Heart right ventricle (tissue), 16 donors: ENCODE results near the gene NID2. TPM values are rescaled to one million over a fixed set of nuclear protein-coding genes. Genes with fewer than 3 reads are reported as not detected.

ENCODE experiments used
- ATAC-seq, 8 donors: fragments of 200-7000 bp; cut with Tn5 transposase; one replicate each; pipeline ENCODE4 v1.9.1; 2020; ENCODE audit warnings: mild to moderate bottlenecking in 8 of 8, moderate library complexity in 8 of 8, moderate number of reproducible peaks in 1 of 8
- DNase-seq, 2 donors: peaks; one replicate each; pipeline ENCODE4 v3.0.0-alpha.2; 2020
- H3K27ac ChIP-seq, 10 donors: fragments of 200-600 bp; sonication (generic) in 2 of 10; one replicate each; pipeline versions ENCODE4 v1.5.0 to v1.8.0; 2020 to 2022; ENCODE audit warnings: mild to moderate bottlenecking in 3 of 10
- H3K27me3 ChIP-seq, 7 donors: fragments of 200-600 bp; one replicate each; pipeline ENCODE4 v1.8.0; 2021 to 2022; ENCODE audit warnings: mild to moderate bottlenecking in 2 of 7
- H3K36me3 ChIP-seq, 9 donors: fragments of 200-600 bp; sonication (generic) in 1 of 9; one replicate each; pipeline versions ENCODE4 v1.5.0 to v1.8.0; 2020 to 2022; ENCODE audit warnings: mild to moderate bottlenecking in 2 of 9
- H3K4me1 ChIP-seq, 9 donors: fragments of 200-600 bp; sonication (generic) in 1 of 9; one replicate each; pipeline versions ENCODE4 v1.5.0 to v1.8.0; 2020 to 2022; ENCODE audit warnings: mild to moderate bottlenecking in 4 of 9
- H3K4me3 ChIP-seq, 10 donors: fragments of 200-600 bp; sonication (generic) in 2 of 10; one replicate each; pipeline versions ENCODE4 v1.5.0 to v1.8.0; 2020 to 2022; ENCODE audit warnings: mild to moderate bottlenecking in 7 of 10, moderate library complexity in 2 of 10
- H3K9me3 ChIP-seq, 11 donors: fragments of 200-600 bp in 10 of 11; sonication (generic) in 2 of 11; one replicate each; pipeline versions ENCODE4 v1.5.0 to v1.8.0; 2013 to 2022; ENCODE audit warnings: mild to moderate bottlenecking in 2 of 11, control low read depth in 1 of 11, moderate library complexity in 1 of 11
- WGBS, 2 donors: extraction: QIAGEN DNeasy Blood & Tissue Kit; methylation state at CpG; one replicate each; pipeline ENCODE4 v1.1.7; 2013; ENCODE audit warnings: inconsistent platforms in 1 of 2; 5-methylcytosine and 5-hydroxymethylcytosine counted together
- intact Hi-C, 10 donors: fragments of 100-400 bp; cut with DNase I; formaldehyde crosslinking; loops; one replicate each; pipeline versions ENCODE4 v1.11.1 to v1.14.2; 2022
- polyA plus RNA-seq, 2 donors: library from polyadenylated mRNA; stranded (reverse); fragments of 200-250 nt; gene quantifications; one replicate each; pipeline ENCODE4 v1.2.3, GENCODE V29; 2013
- total RNA-seq, 10 donors: library from RNA; stranded (reverse); fragmentation: NEBNext Ultra II Directional in 3 of 10; extraction: Animal tissue kit (Norgen Biotek cat#: 25700) in 3 of 10; gene quantifications; one replicate each; pipeline versions ENCODE4 v1.2.1 to v1.2.4, GENCODE V29; 2021 to 2023
- TF ChIP-seq, protein P1 (sequence below), 9 donors: fragments of 200-600 bp; sonication (generic) in 2 of 9; IDR thresholded peaks; one replicate each; pipeline versions ENCODE4 v1.5.0 to v1.8.0; 2021 to 2022; ENCODE audit warnings: antibody characterized with exemption in 9 of 9, mild to moderate bottlenecking in 5 of 9, moderate library complexity in 1 of 9
- donor health status: Arrhythmogenic right ventricular cardiomyopathy.
- donor health status: ischemic (EF 13 %, LVEDD 7.1; RV severe dilation, severe dysfunction).
- donor health status: healthy with polysubstance abuse.
- donor health status: DM: no; HTN: yes; CAD: no.
- donor health status: DM: no; HTN: no; CAD: no.
- donor health status: ischemic (EF 25% LVEDD 6.9; RV normal size, moderate dysfunction).
- donor health status: ischemic (EF 25% LVEDD 5.7; RV mildly dilated, moderate dysfunction).
- donor health status: healthy.
- donor health status: DM: yes; HTN: yes; CAD: no.
- donor health status: Ischemic cardiomyopathy.
- donor health status: ischemic (EF 35%, LVEDD 5.7; RV mildly dilated, moderate dysfunction).
- donor health status: nonischemic (EF 11% LVEDD 7.7; RV severe dilation, severe dysfunction).
- donor health status: DM: yes; HTN: yes; CAD: no.
- donor health status: PGD.
- donor health status: ischemic (EF 29% LVEDD 5.4; RV normal size, mild dysfunction).
- donor health status: nonischemic (EF 23%, LVEDD 6.1; RV moderate dilation, normal function).

The NID2 gene
- total and polyA plus RNA-seq, 12 donors = 15.1 to 66.0 (median 36.5) TPM

DNA sequence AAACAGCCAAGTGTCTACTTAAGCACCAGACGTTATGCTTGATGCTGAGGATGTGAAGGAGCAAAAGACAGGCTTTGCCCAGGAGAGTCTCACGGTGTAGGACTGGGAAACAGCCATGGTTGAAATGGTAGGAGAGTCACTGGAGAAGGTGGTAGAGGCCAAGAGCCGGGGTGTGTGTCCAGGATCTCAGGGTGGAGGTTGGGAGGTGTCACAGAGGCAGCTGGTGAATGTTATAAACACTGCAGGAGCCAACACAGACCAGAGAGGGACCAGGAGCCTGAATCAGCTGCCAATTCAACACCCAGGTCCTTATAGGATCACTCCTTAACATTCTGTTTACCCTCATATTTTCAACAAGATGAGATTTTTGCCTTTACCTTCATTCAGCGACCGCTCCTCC is 7.5 kb downstream of the NID2 start:
- peaks cover 16 to 77% (median 60%) of the 10 kb centered on the region in 9 donors for H3K4me1 ChIP-seq
- peaks cover 0 to 1% (median 0%) of the 10 kb centered on the region in 7 donors for H3K27me3 ChIP-seq
- DNase-seq = peak; percentile 51 to 75
- H3K36me3 ChIP-seq = peaks cover 0 to 43% (median 0%) of the 10 kb centered on the region in 9 donors
- WGBS, 2 donors = 35 to 48% methylated on average over 5 of the region's 5 CpGs
- no peaks in the 10 kb centered on the region for H3K9me3 ChIP-seq
- TF ChIP-seq, protein P1, sequence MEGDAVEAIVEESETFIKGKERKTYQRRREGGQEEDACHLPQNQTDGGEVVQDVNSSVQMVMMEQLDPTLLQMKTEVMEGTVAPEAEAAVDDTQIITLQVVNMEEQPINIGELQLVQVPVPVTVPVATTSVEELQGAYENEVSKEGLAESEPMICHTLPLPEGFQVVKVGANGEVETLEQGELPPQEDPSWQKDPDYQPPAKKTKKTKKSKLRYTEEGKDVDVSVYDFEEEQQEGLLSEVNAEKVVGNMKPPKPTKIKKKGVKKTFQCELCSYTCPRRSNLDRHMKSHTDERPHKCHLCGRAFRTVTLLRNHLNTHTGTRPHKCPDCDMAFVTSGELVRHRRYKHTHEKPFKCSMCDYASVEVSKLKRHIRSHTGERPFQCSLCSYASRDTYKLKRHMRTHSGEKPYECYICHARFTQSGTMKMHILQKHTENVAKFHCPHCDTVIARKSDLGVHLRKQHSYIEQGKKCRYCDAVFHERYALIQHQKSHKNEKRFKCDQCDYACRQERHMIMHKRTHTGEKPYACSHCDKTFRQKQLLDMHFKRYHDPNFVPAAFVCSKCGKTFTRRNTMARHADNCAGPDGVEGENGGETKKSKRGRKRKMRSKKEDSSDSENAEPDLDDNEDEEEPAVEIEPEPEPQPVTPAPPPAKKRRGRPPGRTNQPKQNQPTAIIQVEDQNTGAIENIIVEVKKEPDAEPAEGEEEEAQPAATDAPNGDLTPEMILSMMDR (IDR thresholded peaks at IDR 0.05) = no peak
- H3K4me3 ChIP-seq = no peak overlapping the region
- peak; percentile 84 to 95 (median 94) for ATAC-seq
- intact Hi-C loops = loop anchor here in 2 of 10 donors (10.0 kb wide), 2 partner anchors 47 to 67 kb away; no protein-coding TSS in a partner anchor
- H3K27ac ChIP-seq = peak overlapping the region; percentile 11 to 72 (median 62)

DNA sequence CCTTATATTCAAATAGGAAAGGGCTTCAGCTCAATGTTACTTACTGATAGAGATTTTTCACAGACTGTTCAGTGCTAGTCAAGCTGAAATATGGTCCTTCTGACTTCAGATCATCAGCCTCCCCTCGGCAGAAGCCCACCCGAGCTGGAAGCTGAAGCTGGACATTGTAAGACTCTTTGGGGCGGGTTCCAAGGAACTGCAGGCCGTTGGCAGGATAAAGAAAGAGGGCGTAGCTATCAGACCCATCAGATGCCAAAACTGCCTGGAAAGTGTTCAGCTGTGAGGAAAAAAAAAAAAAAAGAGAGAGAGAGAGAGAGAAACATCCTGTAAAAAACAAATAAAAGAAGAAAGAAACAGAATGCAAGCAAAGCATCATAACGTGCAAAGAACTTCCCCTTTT is 8.8 kb downstream of the NID2 start:
- H3K4me3 ChIP-seq = peak overlapping the region in 1 of 10 donors; percentile 0
- intact Hi-C loops = loop anchor here in 2 of 10 donors (10.0 kb wide), 2 partner anchors 45 to 65 kb away; no protein-coding TSS in a partner anchor

DNA sequence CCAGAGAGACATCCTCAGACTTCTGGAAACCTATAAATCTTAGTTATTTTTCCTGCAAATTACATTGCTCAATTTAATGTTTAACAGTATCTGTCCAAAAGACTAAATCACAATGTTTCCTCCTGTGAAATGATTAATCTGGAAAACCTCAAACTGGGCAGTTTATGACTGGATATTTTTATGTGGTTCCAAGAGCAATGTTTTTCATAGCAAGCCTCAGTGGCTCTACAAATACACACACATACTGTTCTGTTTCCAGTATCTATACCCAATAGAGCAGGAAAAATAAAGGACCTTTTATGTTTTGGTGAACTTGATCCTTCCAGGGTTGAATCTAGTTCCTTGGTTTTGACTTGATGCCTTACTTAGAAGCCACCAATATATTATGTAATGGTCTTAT is 9.2 kb downstream of the NID2 start:
- H3K4me3 ChIP-seq = no peak overlapping the region
- intact Hi-C loops = loop anchor here in 2 of 10 donors (10.0 kb wide), 2 partner anchors 45 to 65 kb away; no protein-coding TSS in a partner anchor
- ATAC-seq (no peak), DNase-seq (no peak)
- no peaks in the 10 kb centered on the region for H3K9me3 ChIP-seq
- peaks cover 0 to 43% (median 0%) of the 10 kb centered on the region in 9 donors for H3K36me3 ChIP-seq
- peaks cover 16 to 78% (median 70%) of the 10 kb centered on the region in 9 donors for H3K4me1 ChIP-seq
- TF ChIP-seq, protein P1 (IDR thresholded peaks at IDR 0.05) = no peak
- H3K27me3 ChIP-seq = no peaks in the 10 kb centered on the region
- peak overlapping the region in 8 of 10 donors; percentile 33 to 71 (median 60) for H3K27ac ChIP-seq

More for the DNA sequence above, 8.8 kb downstream of the NID2 start:
- 10 to 11% methylated on average over 6 of the region's 6 CpGs for WGBS, 2 donors
- peak in 1 of 8 donors; percentile 26 for ATAC-seq
- Histone ChIP-seq H3K9me3 (no peaks in the 10 kb centered on the region), H3K27me3 (no peaks in the 10 kb centered on the region), H3K27ac (peak overlapping the region in 8 of 10 donors; percentile 33 to 71 (median 60)), H3K36me3 (peaks cover 0 to 43% (median 0%) of the 10 kb centered on the region in 9 donors), H3K4me1 (peaks cover 16 to 78% (median 66%) of the 10 kb centered on the region in 9 donors)
- no peak for DNase-seq
- TF ChIP-seq, protein P1 (IDR thresholded peaks at IDR 0.05) = no peak

DNA sequence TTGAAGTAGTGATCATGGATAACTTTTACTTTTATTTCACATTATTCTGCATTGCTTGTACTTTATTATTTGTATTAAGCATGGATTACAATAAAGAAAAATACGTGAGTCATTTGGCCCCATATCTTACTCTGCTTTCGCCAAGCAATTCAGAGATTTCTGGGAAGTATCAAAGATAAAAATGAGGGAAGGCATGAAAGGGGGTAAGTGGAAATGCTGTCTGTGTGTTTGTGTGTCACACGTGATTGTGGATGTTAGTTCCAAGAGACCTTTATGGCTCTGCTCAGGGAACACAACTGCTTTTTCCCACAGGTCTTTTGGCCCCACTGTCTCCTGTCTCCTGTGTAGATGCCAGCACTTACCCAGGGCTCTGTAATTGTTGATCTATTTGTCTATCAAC is 10.5 kb downstream of the NID2 start:
- Histone ChIP-seq H3K27me3 (no peaks in the 10 kb centered on the region), H3K27ac (peak overlapping the region in 5 of 10 donors; percentile 16 to 71 (median 37)), H3K4me1 (peaks cover 20 to 82% (median 74%) of the 10 kb centered on the region in 9 donors), H3K4me3 (no peak overlapping the region), H3K9me3 (no peaks in the 10 kb centered on the region), H3K36me3 (peaks cover 0 to 54% (median 6%) of the 10 kb centered on the region in 9 donors)
- TF ChIP-seq, protein P1 (IDR thresholded peaks at IDR 0.05) = no peak
- 41 to 60% methylated on average over 3 of the region's 3 CpGs for WGBS, 2 donors
- intact Hi-C loops = no loop called here
- ATAC-seq = no peak
- DNase-seq = no peak
